NCI-H82 treated with DMSO at 0.1 percent for 48 hours (cell line): ENCODE measurements around the gene MTA1.

ENCODE experiments used
- DNase-seq: peaks from one replicate; lab custom pipeline; 2025; ENCODE audit not compliant: unreplicated experiment; lab: John Stamatoyannopoulos, UW

Gene MTA1

DNA sequence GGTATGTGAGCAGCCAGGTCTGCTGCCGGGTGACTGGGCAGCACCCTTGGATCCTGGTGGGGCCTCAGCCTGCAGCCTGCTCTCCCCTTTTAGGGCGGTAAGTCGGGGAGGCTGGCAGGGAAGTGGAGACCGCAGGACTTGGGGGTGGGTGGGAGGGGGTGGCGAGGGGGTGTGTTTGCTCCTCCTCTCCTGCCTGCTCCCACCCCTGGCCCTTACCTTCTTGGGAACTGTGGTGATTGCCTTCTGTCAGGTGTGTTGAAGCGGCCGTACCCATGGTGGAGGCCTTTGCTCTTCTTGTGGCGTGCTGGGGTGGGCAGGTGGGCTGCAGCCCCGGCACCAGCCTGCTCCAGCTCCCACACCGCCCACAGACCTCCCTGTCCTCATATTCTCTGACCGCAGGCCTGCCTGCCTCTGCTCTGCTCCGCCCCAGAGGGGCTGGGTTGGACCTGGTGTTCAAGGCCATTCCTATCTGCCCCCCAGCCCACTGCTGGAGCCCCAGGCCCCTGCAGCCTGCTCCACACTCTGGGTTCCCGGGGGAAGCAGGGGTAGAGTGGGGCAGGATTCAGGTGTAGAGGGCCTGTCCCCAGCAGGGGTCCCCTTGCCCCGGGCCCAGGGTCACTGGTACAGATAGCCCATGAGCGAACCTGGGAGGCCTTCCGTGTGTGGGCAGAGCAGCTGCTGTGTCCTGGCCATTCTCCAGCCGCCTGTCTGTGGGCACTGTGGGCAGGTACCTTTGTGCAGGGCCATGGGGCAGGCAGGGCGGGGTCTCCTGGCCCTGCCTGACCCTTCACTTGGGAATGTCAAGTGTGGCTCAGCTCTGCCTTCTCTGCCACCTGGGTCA, 76.6 kb downstream of the MTA1 start:
- DNase-seq = no peak

DNA sequence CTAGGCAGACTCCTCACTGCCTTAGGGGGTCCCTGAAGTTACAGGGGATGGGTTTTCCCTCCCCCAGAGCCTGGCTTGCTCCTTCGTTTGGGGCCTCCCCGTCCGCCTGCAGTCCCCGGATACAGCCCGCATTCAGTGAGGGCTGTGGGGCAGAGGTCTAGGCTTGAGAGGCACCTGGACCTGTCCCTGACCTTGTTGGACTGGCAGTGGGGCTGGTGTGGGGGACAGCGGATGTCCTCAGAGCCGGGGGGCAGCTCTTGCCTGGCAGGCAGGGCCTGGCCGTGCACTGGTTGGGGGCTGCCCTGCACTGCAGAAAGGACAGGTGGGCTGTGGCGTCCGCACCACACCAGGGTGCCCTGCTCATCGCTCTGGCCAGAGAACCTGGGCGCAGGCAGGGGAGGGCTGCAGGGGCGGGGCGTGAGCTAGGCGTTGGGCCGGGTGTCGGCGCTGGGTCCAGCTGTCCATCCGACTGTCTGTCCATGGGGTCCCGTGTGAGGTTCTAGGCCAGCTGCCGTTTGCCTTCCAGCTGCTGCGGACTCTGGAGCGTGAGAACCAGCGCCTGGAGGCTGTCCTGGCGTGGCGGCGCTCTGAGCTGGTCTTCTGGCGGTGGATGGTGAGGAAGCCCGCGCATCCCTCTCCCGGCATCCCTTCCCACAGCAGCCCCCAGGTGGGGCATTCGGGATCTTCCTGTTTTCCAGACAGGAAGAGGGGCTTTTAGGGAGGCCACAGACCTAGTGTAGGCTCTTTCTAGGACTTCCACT, 77.4 kb downstream of the MTA1 start:
- DNase-seq = no peak

DNA sequence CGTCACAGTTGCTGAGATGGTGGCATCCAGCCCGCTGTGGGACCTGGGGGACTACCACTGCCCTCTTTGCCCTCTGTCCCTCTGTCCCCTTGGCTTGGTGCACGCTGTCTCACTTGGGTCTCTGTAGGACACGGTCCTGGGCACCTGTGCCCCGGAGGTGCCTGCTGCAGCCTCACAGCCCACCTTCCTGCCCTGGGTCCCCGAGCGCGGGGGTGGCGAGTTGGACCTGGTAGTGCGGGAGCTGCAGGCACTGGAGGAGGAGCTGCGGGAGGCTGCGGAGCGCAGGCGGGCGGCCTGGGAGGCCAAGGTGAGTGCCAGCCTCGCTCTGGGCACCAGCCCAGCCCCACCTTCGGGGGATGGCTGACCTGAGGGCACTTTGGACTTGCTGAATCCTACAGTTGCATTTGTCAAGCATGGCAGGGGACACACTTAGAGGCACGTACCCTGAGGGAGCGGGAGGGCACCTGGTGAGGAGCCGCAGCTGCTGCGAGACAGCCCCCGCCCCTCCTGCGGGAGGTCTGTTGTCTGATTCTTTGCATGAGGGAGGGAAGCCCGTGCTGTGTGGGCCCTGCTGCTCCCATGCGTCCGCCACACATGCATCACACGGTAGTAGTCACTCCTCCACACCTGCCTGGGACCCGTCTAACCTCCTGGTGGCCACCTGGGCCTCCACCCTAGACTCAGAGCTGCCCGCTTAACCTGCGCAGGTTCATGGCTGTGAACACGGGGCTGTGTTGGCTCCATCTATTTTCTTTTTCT, 78.2 kb downstream of the MTA1 start:
- no peak for DNase-seq

DNA sequence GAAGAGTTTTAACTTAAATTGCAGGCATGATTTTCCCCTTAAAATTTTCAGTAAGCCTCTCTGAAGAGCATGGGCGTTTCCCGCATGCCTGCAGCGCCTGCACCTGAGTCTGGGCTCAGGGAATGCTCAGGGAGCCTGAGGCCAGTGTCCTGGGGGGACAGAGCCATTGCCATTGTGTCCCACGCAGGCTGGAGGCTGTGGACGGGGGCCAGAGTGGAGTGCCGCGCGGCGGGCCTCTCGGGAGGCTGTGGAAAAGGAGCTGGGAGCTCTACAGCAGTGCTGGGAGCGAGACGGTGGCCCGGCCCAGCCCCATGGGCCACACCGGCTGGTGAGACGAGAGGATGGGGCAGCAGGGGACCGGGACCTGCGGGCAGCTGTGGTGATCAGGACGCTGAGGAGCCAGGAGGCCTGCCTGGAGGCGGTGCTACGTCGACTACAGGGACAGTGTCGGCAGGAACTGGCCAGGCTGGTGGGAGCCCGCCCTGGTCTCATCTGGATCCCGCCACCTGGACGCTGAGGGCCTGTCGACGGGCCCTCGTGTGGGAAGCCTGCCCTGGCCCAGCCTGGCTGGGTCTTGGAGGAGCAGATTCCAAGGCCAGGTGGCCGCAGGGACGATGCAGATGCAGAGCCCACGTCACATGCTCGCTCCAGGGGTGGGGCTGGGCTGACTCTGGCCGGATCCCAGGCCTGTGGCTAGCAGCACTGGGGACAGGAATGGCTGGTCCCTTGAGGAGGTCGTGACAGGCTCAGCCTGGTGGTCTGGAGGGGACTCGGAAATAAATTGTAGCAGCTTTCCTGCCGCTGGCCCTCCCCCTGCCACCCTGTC, 79.0 kb downstream of the MTA1 start:
- no peak for DNase-seq

DNA sequence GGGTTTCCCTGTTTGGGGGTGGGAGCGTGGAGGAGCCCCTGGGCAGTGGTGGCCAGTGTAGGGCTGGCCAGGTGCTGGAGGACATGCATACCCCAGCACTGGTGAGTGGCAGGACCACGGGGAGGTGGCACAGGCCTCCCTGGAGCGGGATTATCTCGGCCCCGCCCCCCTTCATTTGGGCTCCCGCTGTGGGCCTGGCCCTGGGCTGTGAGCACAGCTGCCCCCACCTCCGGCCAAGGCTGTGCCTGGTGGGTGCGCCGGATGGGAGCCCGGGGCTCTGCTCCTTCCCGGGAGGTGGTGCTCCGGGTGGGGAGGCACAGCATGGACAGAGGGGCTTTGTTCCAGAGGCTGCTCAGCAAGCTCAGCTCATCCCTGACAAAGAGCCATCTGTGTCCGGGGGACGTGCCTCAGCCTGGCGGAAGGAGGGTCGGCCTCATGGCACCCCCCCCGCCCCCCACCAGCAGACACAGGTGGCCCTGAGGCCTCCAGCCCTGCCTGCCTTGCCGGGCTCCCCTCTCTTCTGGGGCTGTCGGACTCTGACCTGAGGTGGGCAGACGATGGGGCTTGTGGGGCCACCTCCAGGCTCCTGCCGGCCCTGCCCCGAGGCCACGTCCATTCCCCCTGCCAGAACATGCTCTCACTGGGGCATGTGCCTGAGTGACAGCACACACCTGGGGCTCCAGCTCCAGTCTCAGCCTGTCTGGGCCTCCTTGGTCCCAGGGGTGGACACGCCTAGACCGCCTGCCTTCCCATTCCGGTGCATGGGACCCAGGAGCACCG, 79.8 kb downstream of the MTA1 start:
- no peak for DNase-seq

GRCh38 chr14:105500036-105500725, 80.6 kb downstream of the MTA1 start:
- DNase-seq = no peak

GRCh38 chr14:105500726-105501101, 81.1 kb downstream of the MTA1 start:
- no peak for DNase-seq

- no peak for DNase-seq
Observed at GRCh38 chr14:105501504-105502291, 82.1 kb downstream of the MTA1 start.

GRCh38 chr14:105502446-105503295, 83.0 kb downstream of the MTA1 start:
- no peak for DNase-seq

- DNase-seq = no peak
Observed at GRCh38 chr14:105503296-105503640, 83.6 kb downstream of the MTA1 start.

- DNase-seq = no peak
Observed at GRCh38 chr14:105503935-105504692, 84.5 kb downstream of the MTA1 start.

DNA sequence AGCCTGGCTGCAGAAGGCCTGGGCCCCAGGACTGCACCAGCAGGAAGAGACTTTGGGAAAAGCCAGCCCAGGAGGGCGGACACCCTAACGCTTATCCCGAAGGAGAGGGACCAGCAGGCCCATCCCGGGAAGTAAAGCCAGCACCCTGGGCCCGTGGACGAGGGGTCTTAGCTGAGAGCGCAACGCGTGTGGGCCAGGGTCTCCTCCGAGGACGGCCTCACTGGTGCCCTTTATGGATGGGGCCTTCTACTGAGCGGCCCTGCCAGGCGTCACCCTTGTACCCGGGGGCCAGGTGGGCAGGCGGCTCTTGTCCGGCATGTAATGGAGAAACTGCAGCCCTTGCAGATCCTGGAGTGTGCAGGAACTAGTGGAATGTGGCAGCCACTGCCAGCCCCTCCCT, 85.5 kb downstream of the MTA1 start:
- no peak for DNase-seq

DNA sequence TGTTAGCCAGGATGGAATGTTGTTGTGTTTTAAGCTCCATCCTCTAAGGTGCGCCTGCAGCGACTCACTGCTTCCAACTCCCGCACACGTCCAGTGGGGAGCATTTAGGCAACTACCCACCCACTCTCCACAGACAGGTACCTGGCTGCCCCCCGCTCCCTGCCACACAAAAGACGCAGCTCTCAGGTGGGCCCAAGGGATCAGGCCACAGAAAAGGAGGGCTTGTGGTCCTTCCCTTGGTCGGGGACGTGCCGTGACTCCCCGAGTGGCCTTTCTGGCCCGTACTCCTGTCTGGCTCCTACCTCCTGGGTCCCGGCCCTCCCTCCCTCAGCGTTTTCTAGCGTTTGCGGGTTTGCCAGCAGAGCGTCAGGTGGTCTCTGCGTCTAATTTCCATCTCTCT, 87.6 kb downstream of the MTA1 start:
- DNase-seq = no peak

DNA sequence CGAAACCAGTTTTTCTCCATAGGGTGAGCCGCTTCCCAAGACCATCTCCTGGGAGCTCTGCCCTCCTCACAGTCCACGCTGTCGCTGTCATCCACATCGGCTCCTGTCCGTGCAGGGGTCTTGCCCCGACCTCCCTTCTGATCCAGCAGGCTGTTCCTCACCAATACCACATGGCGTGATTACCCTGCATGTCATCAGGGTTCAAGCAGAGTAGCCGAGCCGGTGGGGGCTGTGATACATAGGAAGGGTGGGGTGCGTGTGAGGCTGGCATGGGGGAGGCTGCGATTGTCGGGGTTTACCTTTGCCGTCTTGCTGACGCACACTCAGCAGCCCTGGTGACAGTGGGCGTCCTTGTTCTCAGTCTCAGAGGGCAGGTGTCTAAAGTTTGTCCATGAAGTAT, 88.4 kb downstream of the MTA1 start:
- DNase-seq = no peak

DNA sequence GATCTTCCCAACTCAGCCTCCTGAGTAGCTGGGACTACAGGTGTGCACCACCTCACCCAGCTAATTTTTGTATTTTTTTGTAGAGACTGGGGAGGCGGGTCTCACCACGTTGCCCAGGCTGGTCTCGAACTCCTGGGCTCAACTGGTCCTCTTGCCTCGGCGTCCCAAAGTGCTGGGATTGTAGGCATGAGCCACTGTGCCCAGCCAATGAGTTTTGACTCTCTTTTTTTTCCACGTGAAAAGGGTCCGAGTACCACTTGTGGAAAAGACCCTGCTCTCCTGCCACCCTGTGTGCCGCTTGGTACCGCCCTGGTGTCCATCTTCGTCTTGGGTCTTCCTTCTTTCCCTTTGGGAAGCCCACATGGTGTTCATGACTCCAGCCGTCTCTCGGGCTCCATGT, 89.0 kb downstream of the MTA1 start:
- no peak for DNase-seq

DNA sequence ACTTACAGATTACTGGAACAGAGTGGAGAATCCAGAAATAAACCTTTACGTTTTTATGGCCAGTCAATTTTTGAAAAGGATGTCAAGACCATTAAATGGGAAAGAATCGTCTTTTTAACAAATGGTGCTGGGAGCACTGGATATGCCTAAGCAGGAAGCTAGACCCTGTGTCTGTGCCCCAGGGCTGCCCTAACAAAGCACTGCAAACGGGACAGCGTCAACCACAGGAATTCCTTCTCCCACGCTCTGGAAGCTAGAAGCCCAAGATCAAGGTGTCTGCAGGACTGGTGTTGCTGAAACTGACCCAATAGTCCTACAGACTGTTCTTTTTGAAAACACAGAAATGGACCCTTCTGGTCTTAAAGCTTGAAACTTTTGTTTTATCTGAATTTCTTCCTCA, 97.5 kb downstream of the MTA1 start:
- DNase-seq = no peak
